ENCODE results near the gene MAML3. TPM values are rescaled to one million over a fixed set of nuclear protein-coding genes. Genes with fewer than 3 reads are reported as not detected.

Gene MAML3
- total RNA-seq, 1 experiment from 2014 or later = 12.1 TPM

GRCh38 chr4:139857021-139857420 is 297.0 kb downstream of the MAML3 start:
- ChIA-PET CTCF (interaction anchor here (0.8 kb wide), 1 partner anchor 200 kb away, joined by 3 read pairs; no protein-coding TSS in a partner anchor), POLR2A (interaction anchor here (1.1 kb wide), 1 partner anchor 48 kb away, joined by 3 read pairs; no protein-coding TSS in a partner anchor)
- Histone ChIP-seq H3K4me3 (ENCODE audit: low read depth, low read length) (no peak overlapping the region), H3K9me3 (no peaks in the 10 kb centered on the region), H3K27me3 (replicated peaks; ENCODE audit: control insufficient read depth, insufficient read depth, low read length) (no peaks in the 10 kb centered on the region), H3K4me1 (peaks cover 51% of the 10 kb centered on the region), H3K36me3 (ENCODE audit: control insufficient read depth, insufficient read depth, low read length) (no peaks in the 10 kb centered on the region)
- Mint-ChIP-seq H3K4me3 (ENCODE audit: unreplicated experiment) (no peak overlapping the region), H3K27me3 (ENCODE audit: insufficient read depth, unreplicated experiment) (no peaks in the 10 kb centered on the region), H3K36me3 (ENCODE audit: insufficient read depth, unreplicated experiment) (no peaks in the 10 kb centered on the region), H3K9me3 (ENCODE audit: unreplicated experiment) (no peaks in the 10 kb centered on the region), H3K4me1 (ENCODE audit: low read depth, unreplicated experiment) (peaks cover 22% of the 10 kb centered on the region), H3K27ac (ENCODE audit: unreplicated experiment) (no peak overlapping the region)
- TF ChIP-seq, protein P1, sequence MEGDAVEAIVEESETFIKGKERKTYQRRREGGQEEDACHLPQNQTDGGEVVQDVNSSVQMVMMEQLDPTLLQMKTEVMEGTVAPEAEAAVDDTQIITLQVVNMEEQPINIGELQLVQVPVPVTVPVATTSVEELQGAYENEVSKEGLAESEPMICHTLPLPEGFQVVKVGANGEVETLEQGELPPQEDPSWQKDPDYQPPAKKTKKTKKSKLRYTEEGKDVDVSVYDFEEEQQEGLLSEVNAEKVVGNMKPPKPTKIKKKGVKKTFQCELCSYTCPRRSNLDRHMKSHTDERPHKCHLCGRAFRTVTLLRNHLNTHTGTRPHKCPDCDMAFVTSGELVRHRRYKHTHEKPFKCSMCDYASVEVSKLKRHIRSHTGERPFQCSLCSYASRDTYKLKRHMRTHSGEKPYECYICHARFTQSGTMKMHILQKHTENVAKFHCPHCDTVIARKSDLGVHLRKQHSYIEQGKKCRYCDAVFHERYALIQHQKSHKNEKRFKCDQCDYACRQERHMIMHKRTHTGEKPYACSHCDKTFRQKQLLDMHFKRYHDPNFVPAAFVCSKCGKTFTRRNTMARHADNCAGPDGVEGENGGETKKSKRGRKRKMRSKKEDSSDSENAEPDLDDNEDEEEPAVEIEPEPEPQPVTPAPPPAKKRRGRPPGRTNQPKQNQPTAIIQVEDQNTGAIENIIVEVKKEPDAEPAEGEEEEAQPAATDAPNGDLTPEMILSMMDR (IDR thresholded peaks at IDR 0.05; ENCODE audit: insufficient read depth in 1 of 2, low read depth in 1 of 2, low read length in 1 of 2, severe bottlenecking in 1 of 2, unreplicated experiment in 1 of 2) = no peak
- BruUV-seq (replicated peaks) = no TSS peak
- intact Hi-C loops (cut with micrococcal nuclease; ENCODE audit: unreplicated experiment) = no loop called here
- DNase-seq = peak in 1 of 2 experiments; percentile 23

DNA sequence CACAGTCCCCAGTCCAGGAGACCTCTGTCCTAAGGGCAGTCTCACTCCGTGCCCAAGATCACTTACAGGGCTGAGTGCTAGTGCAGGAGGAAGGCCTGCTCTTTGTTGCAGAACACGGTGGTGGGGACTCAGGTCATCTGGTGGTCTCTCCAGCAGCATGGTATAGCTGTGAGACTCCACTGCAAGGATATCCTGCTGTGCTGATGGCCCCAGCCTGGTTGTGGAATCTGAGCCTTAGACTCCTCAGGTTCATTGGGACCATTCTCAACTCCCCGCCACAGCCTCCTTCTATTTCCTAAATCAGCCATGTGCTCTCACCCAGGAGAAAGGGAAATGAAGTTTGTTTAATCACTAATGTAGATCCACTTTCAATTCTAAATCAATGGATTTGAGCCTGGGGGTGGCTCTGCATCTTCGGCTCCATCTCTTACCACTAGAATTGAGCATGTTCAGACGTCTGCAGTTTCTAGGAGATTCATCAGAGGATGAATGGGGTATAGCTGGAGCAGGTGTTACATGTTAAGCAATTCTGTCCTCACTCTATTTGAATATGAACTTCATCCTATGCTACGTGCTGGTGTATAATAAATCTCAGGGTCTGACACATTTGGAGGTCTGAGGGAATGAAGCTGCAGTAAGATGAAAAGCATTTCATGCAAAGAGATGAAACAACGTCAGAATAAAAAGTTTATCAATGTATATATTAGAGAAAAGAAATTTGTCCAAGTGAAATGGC is 299.1 kb downstream of the MAML3 start:
- no peaks in the 10 kb centered on the region for H3K9me3 Mint-ChIP-seq (ENCODE audit: unreplicated experiment)
- intact Hi-C loops (cut with micrococcal nuclease; ENCODE audit: unreplicated experiment) = loop anchor here (5.0 kb wide), 2 partner anchors 188 to 192 kb away; partner anchors contain the start of gene MGST2
- H3K4me3 Mint-ChIP-seq (ENCODE audit: unreplicated experiment) = no peak overlapping the region
- no peak overlapping the region for H3K27ac Mint-ChIP-seq (ENCODE audit: unreplicated experiment)
- Histone ChIP-seq H3K4me3 (ENCODE audit: low read depth, low read length) (no peak overlapping the region), H3K27me3 (replicated peaks; ENCODE audit: control insufficient read depth, insufficient read depth, low read length) (no peaks in the 10 kb centered on the region), H3K9me3 (no peaks in the 10 kb centered on the region), H3K4me1 (peaks cover 63% of the 10 kb centered on the region), H3K36me3 (ENCODE audit: control insufficient read depth, insufficient read depth, low read length) (no peaks in the 10 kb centered on the region)
- H3K4me1 Mint-ChIP-seq (ENCODE audit: low read depth, unreplicated experiment) = peaks cover 32% of the 10 kb centered on the region
- TF ChIP-seq, protein P1 (IDR thresholded peaks at IDR 0.05; ENCODE audit: insufficient read depth in 1 of 2, low read depth in 1 of 2, low read length in 1 of 2, severe bottlenecking in 1 of 2, unreplicated experiment in 1 of 2) = no peak
- ChIA-PET POLR2A (no interaction called here), CTCF (no interaction called here)
- H3K27me3 Mint-ChIP-seq (ENCODE audit: insufficient read depth, unreplicated experiment) = no peaks in the 10 kb centered on the region
- no peak for DNase-seq
- H3K36me3 Mint-ChIP-seq (ENCODE audit: insufficient read depth, unreplicated experiment) = no peaks in the 10 kb centered on the region
- BruUV-seq (replicated peaks) = no TSS peak

GRCh38 chr4:139853309-139853708 is 300.7 kb downstream of the MAML3 start:
- DNase-seq = peak; percentile 68 to 83
- TF ChIP-seq, protein P1 (IDR thresholded peaks at IDR 0.05; ENCODE audit: insufficient read depth in 1 of 2, low read depth in 1 of 2, low read length in 1 of 2, severe bottlenecking in 1 of 2, unreplicated experiment in 1 of 2) = no peak
- Histone ChIP-seq H3K4me3 (ENCODE audit: low read depth, low read length) (no peak overlapping the region), H3K36me3 (ENCODE audit: control insufficient read depth, insufficient read depth, low read length) (no peaks in the 10 kb centered on the region), H3K27me3 (replicated peaks; ENCODE audit: control insufficient read depth, insufficient read depth, low read length) (no peaks in the 10 kb centered on the region), H3K4me1 (peaks cover 75% of the 10 kb centered on the region), H3K9me3 (no peaks in the 10 kb centered on the region)
- Mint-ChIP-seq H3K4me1 (ENCODE audit: low read depth, unreplicated experiment) (peaks cover 42% of the 10 kb centered on the region), H3K27ac (ENCODE audit: unreplicated experiment) (no peak overlapping the region), H3K9me3 (ENCODE audit: unreplicated experiment) (no peaks in the 10 kb centered on the region), H3K36me3 (ENCODE audit: insufficient read depth, unreplicated experiment) (no peaks in the 10 kb centered on the region), H3K27me3 (ENCODE audit: insufficient read depth, unreplicated experiment) (no peaks in the 10 kb centered on the region), H3K4me3 (ENCODE audit: unreplicated experiment) (peak overlapping the region; percentile 17)
- intact Hi-C loops (cut with micrococcal nuclease; ENCODE audit: unreplicated experiment) = loop anchor here (1.0 to 5.0 kb wide), 3 partner anchors 44 to 194 kb away; partner anchors contain the start of gene MGST2
- POLR2A ChIA-PET = no interaction called here
- BruUV-seq (replicated peaks) = no TSS peak
- CTCF ChIA-PET = no interaction called here

Data from Caco-2 (cell line).